Stimulated activated CD4-positive, alpha-beta T cell treated with anti-CD3 and anti-CD28 coated beads, Interleukin-15, amount 100 ng/mL, for 1 hour (primary cell): ENCODE results near the gene ACBD6.

Experiments used
- DNase-seq, 2 donors: peaks; one replicate each; pipeline ENCODE4 v3.0.0-alpha.2; 2020; ENCODE audit warnings: low read depth in 1 of 2, low spot score in 1 of 2

The ACBD6 gene

DNA sequence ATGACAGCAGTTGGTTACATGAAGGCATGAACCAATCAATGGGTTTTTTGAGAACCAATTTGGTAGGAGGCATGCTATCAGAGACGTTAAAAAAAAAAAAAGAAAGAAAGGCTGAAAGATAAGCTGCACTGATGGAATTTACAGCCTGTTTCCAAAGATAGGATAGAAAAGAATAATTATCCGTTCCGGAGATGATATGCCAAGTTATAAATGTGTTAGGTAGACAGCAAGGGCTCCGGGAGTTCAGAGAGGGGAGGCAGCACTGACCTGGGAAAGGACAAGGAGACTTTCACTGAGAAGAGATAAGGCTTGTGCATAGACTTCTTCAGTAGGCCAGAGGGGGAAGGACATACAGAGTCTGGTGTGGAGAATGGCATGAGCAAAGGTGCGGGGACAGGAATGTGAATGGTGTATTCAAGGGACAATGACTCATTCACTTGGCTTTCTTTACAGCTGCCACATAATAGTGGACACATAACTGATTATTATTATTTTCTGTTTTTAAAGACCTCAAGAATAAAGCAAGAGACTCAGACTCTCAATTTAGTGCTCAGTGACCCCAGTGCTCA lies 24.8 kb upstream of the ACBD6 start:
- DNase-seq: no peak

DNA sequence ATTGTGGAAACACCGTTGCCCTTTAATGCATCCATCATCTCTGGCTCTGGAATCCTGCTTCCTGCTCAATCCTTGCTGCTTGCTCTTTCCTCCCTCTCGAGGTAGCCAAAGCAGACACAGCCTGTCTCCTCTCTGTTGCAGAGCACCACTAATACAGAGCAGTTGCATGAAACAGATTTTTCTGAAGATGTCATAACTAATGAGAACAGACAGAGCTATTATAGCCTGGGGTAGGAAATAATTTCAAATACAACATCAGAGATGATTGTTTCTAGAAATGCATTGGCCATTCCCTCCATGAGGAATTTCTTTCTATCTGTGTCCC lies 23.3 kb upstream of the ACBD6 start:
- no peak for DNase-seq

DNA sequence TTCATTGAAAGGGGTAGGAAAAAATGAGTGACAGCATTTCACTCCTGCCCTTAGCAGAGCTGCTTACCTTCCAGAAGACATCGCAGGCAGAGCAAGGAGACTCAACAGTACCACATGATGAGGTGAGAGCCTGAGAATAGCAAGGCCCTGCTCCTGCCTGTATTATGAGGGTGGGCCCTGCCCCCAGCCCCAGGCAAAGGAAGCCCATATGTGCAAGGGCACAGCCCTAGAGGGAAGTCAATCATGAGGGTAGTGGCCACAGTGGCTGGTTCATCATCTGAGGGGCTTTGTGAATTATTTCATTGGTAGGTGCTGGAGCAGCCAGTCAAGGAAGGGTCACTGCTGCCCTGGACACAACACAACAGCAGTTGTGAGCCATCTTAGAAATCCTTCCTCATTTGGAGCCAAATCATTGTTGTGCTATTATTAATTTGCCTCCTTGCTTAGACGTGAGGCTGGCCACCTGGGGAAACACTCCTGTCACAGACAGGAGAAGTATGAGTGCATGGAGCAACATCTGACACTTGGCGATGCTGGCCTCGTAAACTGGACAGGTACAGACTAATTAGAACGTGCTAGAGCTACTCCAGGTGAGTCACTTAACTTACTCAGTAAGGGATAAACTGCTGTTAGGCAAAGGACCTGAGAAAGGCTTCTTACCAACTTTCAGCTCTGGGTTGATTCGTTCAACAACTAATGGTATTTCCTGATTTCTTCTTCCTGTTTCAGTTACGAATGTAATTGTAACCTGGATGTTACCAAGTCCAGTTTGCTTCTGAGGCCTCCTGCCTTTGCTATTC lies 22.7 kb upstream of the ACBD6 start:
- no peak for DNase-seq

DNA sequence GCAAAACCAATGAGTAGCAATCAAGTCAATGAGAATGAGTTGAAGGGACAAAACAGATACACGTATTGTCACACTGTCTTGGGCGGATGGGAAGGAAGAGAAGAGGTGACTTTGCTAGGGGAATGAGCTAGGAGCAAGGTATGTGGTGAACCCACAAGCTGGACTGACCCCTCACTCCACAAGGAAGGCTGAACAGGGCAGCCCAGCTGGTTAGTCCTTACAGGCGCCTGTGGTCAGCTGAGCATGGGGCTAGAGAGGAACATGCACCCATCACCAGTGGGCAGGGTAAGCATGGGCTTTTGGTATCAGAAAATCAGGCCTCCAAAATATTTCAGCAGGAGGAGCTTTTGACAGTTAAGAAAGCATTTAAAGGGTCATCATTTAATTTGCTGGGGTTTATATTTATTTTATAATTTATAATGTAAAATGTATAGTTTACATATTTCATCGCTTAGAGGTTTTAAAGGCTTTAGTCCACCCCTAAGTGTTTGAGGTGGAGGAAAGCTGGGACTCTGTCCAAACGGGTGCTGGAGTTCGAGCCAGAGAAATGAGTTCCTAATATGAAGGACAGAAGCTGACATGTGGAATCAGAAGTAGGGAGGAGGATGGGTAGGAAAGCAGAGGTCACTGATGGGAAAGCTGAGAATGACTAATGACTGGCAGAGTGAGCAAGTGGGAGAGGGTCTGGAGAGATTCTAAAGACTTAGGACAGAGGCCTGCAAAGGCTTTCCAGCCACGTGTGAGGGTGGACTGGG lies 22.0 kb upstream of the ACBD6 start:
- no peak for DNase-seq

DNA sequence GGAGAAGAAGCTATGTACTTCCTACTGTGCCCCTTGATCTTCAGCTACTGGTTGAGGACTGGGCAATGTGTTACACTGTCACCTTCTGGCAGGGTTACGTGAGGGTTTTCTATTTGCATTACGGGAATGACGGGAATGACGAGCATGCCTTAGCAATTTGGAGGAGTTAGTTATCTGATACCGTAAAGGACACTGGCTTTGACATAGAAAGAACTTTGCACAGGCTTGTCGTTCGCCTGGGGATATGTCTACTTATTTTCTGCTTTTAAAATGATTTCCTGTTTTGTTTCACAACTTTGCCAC lies 19.8 kb upstream of the ACBD6 start:
- DNase-seq: no peak

DNA sequence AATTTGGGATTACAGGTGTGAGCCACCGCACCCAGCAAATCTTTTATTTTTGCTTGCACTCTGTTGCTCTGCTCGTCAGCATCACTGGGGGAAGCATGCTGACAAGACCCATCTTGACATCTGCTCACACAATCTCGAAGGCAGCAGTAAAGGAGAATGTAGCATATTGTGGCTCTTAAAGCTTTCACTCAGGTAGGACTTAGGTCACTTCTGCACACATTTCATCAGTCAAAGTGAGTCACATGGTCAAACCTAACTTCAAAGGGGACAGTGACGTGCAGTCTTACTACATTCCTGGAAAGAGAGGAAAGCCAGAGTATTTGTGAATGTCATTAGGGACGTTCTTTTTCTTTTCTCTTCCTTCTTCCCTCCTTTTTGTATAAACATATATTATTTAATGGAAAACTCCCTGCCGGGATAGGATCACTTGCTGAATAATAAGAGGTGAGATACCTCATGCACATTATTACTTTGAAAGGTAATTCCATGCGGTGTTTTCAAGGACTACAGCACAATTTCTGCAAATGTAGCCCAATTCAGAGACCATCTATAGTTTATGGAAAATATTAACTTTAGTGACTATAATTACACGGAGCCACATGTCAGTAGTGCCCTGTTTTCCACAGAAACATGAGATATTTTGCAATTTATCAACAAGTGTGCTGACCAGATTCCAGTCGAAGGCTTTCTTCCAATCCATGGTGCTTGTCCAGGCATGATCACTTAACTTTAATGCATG lies 19.3 kb upstream of the ACBD6 start:
- no peak for DNase-seq

DNA sequence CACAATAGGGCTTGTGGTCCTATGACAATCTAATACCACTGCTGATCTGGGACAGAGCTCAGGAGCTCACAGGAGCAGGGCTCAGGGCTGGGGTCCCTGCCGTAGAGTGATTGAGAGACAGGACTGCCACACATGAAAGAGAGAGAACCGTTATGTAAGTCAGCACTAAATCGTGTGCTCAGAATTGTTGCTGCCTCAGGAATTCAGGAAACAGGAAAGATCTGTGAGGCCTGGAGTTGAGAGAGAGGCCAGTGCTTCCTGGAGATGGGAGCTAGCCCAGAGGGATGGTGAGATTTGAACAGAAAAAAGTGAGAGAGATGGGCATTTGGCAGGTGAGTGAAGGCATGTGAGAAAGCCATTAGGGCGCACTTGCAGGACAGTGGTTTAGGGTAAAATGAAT lies 17.5 kb upstream of the ACBD6 start:
- DNase-seq: no peak

DNA sequence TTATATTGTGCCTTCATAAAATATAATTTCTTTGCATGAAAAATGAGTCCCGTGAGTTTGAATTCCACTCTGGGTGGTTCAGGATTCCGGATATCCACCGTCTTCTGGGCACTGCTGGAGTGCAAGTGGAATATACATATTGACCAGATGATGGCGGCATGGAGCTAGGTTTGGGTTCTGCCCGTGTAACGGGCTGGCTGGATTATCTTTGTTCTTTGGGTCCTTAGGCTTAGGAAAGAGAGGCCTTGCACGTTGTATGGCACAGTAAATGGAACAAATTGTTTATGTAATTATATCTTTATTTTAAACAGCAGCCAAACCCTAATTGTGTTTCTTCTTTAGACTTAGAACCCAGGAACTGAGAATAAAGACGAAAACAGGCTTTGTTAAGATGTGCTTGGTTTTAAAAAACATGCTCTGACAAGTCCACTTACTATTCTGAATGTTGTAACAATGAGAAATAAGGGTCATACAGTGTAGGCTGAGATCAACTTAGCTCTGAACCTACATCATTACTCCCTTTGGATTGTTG lies 13.5 kb upstream of the ACBD6 start:
- peak in 1 of 2 donors; percentile 17 for DNase-seq

DNA sequence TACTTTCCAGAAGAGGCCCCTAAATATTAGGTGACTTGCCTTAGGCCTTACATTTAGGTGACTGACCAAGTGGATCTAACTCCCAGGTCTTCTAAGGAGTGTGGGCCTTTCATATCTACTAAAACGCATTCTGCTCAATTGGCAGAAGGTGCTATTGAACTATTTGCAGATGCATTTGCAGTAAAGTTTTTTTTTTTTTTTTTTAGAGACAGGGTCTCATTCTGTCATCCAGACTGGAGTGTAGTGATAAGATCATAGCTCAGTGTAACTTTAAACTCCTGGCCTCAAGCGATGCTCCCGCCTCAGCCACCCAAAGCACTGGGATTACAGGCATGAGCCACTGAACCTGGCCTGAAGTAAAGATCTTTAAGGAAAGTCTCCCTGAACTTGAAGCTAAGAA lies 13.0 kb upstream of the ACBD6 start:
- DNase-seq: no peak

DNA sequence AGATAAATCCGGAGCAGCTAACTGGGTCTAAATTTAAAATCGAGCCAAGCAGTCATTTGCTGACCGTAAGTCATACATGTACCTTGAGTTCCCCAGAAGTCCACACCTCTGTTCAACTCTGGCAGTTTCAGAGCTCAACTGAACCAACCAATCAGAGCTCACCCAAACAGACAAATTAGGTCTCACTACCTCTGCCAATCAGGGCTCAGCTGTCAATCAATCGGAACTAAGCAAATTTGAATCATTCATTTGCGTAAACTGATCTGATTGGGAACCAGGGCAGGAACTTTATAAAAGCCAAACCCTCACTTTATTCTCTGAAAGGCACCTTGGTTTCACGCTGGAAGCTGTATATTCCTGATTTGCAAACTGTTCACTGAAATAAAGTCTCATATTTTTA lies 11.2 kb upstream of the ACBD6 start:
- no peak for DNase-seq

DNA sequence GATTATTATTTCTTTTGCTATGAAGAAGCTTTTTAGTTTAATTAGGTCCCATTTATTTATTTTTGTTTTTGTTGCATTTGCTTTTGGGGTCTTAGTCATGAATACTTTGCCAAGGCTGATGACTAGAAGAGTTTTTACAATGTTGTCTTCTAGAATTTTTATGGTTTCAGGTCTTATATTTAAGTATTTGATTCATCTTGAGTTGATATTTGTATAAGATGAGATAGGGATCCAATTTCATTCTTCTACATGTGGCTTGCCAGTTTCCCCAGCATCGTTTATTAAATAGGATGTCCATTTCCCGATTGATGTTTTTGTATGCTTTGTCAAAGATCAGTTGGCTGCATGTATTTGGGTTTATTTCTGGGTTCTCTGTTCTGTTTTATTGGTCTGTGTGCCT lies 8.5 kb upstream of the ACBD6 start:
- DNase-seq: no peak

DNA sequence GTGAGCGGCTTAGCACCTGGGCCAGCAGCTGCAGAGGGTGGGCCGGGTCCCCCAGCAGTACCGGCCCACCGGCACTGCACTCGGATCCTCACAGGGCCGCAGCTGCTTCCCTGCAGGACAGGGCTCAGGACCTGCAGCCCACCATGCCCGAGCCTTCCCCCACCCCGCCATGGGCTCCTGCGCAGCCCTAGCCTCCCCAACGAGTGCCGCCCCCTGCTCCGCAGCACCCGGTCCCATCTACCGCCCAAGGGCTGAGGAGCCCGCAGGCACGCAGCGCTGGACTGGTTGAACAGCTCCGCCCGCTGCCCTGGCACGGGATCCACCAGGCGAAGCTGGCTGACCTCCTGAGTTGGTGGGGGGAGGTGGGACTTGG lies 6.3 kb upstream of the ACBD6 start:
- no peak for DNase-seq

DNA sequence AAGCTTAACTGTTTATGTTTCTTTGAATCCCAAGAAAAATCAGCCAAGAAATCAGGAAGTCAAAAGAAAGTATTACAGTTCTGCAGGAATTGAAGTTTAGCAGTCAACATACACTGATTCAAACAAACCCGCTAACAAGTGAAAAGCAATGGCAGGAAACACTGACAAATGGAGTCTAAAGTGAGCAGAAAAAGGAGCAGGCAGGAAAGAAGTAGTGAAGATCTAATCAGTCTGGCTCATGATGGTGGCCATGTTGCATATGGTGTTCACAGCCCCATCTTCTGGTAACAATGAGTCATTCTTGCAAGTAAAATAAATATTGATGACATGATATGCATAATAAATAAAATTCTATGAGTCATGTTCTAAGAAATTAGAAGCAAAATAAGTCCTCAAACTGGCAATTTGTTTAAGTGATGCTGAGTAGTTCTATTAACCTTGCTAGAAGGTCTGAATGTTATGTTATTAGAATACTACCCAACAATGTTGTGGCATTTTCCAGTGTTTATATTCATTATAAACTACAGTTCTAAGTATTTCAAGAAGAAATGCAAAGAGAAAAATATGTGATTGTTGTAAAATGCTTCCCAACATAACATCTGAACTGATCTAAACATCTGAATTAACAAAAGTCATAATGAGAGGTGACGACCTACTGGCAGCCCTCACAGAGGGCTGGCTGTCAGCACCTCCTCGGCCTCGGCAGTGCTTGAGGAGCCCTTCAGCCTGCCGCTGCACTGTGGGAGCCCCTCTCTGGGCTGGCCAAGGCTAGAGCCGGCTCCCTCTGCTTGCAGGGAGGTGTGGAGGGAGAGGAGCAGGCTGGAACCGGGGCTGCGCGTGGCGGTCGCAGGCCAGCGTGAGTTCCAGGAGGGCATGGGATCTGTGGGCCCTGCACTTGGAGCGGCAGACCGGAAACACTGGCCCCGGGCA lies 5.7 kb upstream of the ACBD6 start:
- DNase-seq: no peak

DNA sequence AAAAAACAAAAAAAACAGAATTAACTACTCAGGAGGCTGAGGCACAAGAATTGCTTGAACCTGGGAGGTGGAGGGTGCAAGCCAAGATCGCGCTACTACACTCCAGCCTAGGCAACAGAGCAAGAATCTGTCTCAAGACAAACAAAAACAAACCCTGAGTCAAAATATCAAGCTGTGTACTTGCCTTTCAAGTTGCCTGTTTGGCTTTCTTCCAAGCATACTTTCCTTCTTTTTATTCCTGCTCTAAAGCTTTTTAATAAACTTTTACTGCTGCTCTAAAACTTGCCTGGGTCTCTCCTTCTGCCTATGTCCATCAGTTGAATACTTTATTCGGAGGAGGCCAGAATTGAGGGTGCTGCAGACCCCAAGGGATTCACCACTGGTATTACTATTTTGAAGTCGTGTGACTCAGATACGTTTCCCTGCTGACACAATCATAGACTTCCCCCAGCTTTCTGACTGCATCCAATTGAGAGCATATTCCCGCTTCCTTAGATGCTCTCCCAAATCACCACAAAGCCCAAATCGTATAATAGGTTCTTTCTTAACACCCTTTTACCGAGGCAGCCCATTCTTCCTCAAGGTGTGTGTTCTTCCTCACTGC lies 3.5 kb upstream of the ACBD6 start:
- DNase-seq: no peak

DNA sequence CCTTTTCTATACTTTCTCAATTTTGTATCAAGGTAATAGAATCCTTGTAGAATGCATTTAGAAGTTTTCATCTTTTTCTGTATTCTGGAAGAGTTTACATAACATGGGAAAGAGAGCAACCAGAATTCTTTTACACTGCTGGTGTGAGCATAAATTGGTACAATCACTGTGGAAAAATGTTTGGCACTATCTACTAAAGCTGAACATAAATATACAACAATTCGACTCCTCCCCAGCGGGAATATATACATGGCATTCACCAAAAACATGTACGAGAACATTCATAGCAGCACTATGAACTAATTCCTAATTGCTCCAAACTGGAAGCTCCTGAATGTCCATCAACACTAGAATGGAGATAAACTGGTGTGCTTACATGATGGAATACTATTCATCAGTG lies 1.8 kb upstream of the ACBD6 start:
- DNase-seq: no peak

DNA sequence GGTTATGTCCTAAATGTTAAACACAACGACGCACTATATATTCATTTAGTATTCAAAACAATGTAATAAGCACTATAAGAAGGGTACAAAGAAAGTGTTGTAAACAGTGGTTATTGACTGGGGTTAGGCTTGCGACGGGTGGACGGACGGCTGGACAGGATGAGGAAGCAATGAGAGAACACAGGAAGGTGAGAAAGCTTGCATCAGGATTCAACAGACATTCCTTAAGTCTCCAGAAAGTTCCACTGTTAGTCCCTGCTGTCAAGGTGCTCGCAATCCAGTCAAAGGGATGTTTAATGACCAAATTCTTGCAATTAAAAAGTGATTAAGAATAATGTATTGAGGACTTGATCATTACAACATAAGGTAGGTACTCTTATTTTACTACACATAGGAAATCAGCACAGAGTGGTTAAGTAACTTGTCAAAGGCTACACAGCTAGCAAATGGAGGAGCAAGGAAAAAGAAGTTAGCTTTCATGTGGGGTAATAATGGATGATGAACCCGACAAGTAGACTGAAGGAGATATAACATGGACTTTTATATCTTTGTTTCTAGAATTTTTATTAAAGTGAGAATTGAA lies 994 bp upstream of the ACBD6 start:
- no peak for DNase-seq

DNA sequence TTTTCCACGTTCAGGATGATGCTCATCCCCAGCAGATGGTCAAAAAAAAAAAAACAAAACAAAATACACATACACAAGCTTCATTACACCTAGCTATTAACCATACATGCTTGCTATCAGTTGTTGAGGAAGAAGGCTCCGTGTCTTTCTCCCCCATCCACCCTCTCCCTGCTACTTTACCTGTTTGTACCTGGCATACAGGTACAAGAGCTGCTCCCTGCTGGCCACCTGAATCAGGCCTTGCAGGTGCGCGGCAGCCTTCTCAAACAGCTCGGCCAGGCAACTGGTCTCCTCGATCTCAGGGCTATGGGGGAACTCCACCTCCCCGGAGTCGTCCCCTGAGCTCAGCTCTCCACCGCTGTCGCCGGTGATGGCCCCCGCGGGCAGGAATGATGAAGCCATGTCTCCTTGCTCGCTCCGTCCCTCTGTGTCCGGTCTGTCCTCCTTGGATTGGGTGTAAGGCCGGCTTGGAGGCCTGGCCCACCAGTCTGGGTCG lies 464 bp downstream of the ACBD6 start:
- DNase-seq: no peak

DNA sequence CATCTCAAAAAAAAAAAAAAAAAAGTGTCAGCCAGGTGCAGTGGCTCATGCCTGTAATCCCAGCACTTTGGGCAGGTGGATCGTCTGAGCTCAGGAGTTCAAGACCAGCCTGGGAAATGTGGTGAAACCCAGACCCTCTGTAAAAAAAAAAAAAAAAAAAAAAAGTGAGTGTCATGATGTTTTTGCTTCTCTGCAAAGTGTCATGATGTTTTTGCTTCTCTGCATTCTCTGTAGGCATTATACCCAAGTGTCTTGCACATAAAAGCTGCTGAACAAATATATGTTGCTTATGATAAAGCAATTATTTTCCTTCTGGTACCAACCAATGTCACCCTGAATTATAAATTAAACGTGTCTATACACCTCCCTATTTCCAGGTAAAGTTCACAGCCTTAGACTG lies 1.7 kb downstream of the ACBD6 start:
- no peak for DNase-seq

DNA sequence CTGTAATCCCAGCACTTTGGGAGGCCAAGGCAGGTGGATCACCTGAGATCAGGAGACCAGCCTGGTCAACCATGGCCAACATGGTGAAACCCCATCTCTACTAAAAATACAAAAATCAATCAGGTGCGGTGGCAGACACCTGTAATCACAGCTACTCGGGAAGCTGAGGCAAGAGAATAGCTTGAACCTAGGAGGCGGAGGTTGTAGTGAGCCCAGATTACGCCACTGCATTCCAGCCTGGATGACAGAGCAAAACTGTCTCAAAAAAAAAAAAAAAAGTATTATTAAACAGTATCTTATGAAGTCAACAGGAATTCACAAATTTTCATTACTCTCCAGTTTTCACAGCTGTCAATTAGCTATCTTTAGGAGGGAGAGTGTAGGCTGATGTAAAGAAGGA lies 3.8 kb downstream of the ACBD6 start:
- no peak for DNase-seq

DNA sequence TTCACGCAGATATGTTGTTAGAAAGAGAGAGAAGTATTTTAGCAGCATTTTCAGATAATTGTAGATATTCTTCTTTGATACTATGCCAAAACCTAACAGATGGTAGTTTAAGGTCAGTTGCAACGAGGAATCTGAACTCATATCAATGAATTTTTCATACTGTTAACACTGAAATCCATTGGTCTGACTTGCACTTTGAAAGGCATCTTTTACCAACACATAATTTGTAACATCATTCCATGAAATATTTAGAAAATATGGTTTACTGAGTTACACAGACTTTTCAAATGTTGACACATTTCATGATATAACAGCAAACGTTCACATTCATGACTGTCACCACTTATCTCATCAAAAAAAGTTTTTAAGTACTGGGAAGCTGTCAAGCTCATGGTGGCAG lies 4.6 kb downstream of the ACBD6 start:
- no peak for DNase-seq
